ENCODE measurements around the gene FECH.

The FECH gene

DNA sequence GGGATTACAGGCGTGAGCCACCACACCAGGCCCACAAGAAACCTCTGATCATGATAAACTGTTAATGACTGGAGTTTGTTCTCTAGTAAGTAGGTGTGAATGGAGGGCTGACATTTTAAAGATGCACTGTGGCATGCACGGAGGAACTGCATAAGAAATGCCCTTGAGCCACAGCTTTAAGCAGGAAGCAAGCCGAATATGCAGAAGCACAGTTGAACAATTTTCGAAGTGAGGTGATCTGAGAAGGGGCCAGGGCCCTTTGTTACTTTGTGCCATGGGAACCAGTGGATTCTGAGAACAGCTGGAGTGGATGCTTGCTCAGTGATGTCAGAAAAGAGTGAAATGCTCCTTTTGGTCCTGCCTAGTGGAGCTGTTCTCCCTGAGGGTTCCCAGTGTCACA is 16.3 kb downstream of the FECH start:
- TF ChIP-seq, protein P1, sequence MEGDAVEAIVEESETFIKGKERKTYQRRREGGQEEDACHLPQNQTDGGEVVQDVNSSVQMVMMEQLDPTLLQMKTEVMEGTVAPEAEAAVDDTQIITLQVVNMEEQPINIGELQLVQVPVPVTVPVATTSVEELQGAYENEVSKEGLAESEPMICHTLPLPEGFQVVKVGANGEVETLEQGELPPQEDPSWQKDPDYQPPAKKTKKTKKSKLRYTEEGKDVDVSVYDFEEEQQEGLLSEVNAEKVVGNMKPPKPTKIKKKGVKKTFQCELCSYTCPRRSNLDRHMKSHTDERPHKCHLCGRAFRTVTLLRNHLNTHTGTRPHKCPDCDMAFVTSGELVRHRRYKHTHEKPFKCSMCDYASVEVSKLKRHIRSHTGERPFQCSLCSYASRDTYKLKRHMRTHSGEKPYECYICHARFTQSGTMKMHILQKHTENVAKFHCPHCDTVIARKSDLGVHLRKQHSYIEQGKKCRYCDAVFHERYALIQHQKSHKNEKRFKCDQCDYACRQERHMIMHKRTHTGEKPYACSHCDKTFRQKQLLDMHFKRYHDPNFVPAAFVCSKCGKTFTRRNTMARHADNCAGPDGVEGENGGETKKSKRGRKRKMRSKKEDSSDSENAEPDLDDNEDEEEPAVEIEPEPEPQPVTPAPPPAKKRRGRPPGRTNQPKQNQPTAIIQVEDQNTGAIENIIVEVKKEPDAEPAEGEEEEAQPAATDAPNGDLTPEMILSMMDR (IDR thresholded peaks at IDR 0.05; ENCODE audit: low read depth, low read length, missing control alignments) = no peak
- DNase-seq (ENCODE audit: low read depth) = no peak
- H3K4me3 ChIP-seq (ENCODE audit: low read depth, low read length) = no peak overlapping the region

DNA sequence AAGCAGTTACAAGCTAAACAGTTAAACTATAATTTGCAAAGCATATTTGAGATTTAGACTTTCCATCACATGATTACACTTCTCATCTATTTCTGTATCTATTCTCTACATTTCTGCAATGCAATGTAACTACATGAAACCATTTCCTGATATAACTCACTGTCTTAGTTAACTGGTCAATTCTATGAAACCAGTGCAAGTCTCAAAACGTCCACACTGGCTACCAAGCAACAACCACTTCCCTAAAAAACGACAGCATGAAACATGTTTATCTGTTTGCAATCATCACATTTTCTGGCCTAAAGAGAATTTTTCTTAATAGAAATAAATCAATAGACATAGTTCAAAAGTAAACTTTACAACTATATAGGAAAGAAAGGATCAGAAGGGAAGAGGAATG is 17.4 kb downstream of the FECH start:
- DNase-seq (ENCODE audit: low read depth) = no peak
- no peak overlapping the region for H3K4me3 ChIP-seq (ENCODE audit: low read depth, low read length)
- TF ChIP-seq, protein P1 (IDR thresholded peaks at IDR 0.05; ENCODE audit: low read depth, low read length, missing control alignments) = no peak

DNA sequence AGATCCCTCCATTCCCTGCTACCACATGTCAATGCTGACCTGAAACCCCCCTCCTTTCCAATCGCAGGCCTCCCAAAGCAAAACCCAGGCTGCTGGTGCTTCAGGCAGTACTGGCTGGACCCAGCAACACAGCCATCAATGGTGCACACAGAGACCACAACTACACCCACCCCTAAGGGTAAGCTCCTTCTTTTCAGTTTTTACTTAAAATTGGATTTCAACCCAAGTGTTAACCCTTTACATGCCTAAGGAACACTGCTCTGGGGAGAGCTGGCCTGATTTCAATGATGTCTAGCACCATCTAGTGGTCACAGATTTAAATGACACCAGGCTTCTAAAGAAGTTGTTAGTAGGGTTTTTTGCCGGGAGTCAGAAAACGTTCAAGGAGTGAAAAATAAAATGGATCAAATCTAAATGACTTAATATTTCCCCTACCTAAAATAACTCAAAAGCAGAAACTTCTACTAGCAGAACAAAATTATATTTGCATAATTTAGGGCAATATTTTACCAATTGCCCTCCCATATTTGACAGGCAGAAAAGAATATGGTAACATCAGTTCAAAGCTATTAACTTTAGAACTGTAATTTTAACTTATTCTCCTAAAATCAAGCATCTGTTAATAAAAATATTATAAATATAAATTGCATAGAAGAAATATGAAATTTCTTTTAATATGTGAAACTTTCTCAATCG is 24.6 kb downstream of the FECH start:
- no peak for DNase-seq (ENCODE audit: low read depth)
- TF ChIP-seq, protein P1 (IDR thresholded peaks at IDR 0.05; ENCODE audit: low read depth, low read length, missing control alignments) = peak; percentile 63

DNA sequence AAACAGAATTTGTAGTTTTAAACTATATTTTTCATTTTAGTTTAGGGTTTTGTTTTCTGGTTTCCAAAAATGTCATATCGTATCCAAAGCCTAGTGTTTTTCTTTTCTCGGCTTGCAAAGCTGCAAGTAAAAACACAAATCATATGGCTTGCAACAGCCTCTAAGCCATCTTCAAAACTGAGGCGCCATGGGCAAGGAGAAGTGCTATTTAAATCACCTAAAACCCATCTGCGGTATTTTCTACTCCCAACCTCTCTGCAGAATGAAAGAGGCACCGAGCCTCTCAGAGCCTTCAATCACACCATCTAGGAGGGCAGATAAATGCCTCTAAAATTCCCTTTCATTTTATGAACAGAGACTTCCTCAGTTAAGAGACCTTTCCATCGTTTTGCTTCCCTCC is 25.2 kb downstream of the FECH start:
- TF ChIP-seq, protein P1 (IDR thresholded peaks at IDR 0.05; ENCODE audit: low read depth, low read length, missing control alignments) = no peak
- no peak for DNase-seq (ENCODE audit: low read depth)

More for the DNA sequence above, 24.6 kb downstream of the FECH start:
- no peak overlapping the region for H3K4me3 ChIP-seq (ENCODE audit: low read depth, low read length)

DNA sequence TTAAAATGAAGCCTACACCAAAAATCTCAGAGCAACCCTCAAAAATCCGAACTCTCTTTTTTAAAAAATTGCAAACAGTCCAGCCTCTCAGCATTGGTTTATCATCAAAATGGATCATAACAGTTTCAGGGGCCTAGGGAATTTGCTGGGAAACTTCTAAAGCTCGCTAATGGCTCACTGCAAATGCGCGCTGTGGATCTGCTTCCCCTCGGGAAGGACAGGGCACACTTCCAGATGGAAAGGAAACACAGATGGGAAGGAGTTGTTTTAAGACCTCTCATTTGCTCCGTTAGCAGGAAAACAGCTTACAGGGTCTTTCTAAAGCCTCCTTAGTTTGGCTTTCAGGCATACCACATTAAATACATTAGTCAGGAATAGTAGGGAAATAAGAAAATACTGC is 27.2 kb downstream of the FECH start:
- H3K4me3 ChIP-seq (ENCODE audit: low read depth, low read length) = no peak overlapping the region
- TF ChIP-seq, protein P1 (IDR thresholded peaks at IDR 0.05; ENCODE audit: low read depth, low read length, missing control alignments) = no peak
- DNase-seq (ENCODE audit: low read depth) = no peak

More for the DNA sequence above, 25.2 kb downstream of the FECH start:
- no peak overlapping the region for H3K4me3 ChIP-seq (ENCODE audit: low read depth, low read length)

DNA sequence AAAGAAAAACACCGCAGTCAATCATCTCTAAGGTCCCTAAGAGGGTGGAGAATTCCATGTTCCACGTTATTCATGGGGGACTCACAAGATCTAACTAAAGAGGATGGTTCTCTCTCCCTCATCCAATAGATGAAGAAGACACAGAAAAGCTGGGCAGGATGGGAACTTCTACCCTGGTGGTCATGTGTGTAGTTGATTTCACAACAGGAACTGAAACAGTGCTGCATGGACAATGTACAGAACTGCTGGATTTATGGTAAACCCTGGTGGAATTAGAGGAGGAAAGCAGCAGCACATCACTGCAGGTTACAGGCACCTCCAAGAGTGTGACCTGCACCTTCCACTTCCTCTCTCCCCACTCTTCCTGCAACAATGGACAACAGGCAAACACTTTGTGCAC is 31.4 kb downstream of the FECH start:
- DNase-seq (ENCODE audit: low read depth) = no peak
- TF ChIP-seq, protein P1 (IDR thresholded peaks at IDR 0.05; ENCODE audit: low read depth, low read length, missing control alignments) = no peak
- no peak overlapping the region for H3K4me3 ChIP-seq (ENCODE audit: low read depth, low read length)

DNA sequence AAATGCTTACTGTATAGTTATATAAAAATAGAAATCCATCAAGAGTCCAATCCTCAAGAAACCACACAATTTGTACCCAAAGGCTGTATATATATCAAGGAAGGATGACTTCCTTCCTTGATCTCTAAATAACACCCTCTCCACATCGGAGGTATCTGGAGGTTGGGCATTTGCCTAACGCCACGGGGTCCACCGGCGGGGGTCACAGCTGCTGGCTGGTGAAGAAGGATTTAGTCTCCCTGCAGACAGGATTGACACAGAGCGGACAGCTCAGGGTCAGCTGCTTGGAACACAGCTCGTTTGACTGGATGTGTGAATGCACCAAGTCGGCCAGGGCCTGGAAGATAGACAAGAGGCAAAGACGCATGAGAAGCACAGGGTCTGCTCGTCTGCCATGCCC is 36.0 kb downstream of the FECH start:
- TF ChIP-seq, protein P1 (IDR thresholded peaks at IDR 0.05; ENCODE audit: low read depth, low read length, missing control alignments) = no peak

More for the DNA sequence above, 36.0 kb downstream of the FECH start:
- H3K4me3 ChIP-seq (ENCODE audit: low read depth, low read length) = no peak overlapping the region
- DNase-seq (ENCODE audit: low read depth) = no peak
